22Rv1 (cell line): ENCODE results near the gene TRIM9.

Experiments used
- H3K27ac ChIP-seq: fragments of 450-650 bp; 2 replicates; pipeline ENCODE4 v1.5.1; 2017
- CTCF ChIP-seq: fragments of 450-650 bp; IDR thresholded peaks from 2 replicates; pipeline ENCODE4 v1.5.1; 2017; ENCODE audit warnings: mild to moderate bottlenecking
- ZFX ChIP-seq: fragments of 450-650 bp; IDR thresholded peaks from 2 replicates; pipeline ENCODE4 v1.6.1; 2017; ENCODE audit warnings: antibody characterized with exemption, borderline replicate concordance

Gene TRIM9

GRCh38 chr14:51094901-51095853 lies at the start of gene TRIM9:
TRIM9 (minus strand) TSS chr14:51095105; CDS start chr14:51094939, 166 bp downstream.
- no peak for TF ChIP-seq ZFX
- TF ChIP-seq CTCF, result no peak
- H3K27ac ChIP-seq, result peak within 1 kb of the TSS; percentile 60

GRCh38 chr14:51140856-51141255 lies 46.0 kb upstream of the TRIM9 start:
- TF ChIP-seq ZFX (no peak), CTCF (no peak)
- H3K27ac ChIP-seq, result no peak overlapping the region

GRCh38 chr14:51140338-51140737 lies 45.4 kb upstream of the TRIM9 start:
- no peak overlapping the region for H3K27ac ChIP-seq
- TF ChIP-seq ZFX, result no peak
- no peak for TF ChIP-seq CTCF

GRCh38 chr14:51139121-51139681 lies 44.3 kb upstream of the TRIM9 start:
- H3K27ac ChIP-seq, result no peak overlapping the region

GRCh38 chr14:51138404-51139103 lies 43.6 kb upstream of the TRIM9 start:
- H3K27ac ChIP-seq, result no peak overlapping the region
- no peak for TF ChIP-seq ZFX
- no peak for TF ChIP-seq CTCF

More at GRCh38 chr14:51139121-51139681, 44.3 kb upstream of the TRIM9 start:
- no peak for TF ChIP-seq ZFX
- no peak for TF ChIP-seq CTCF

- TF ChIP-seq ZFX, result no peak
- no peak overlapping the region for H3K27ac ChIP-seq
These were observed 36.6 kb upstream of the TRIM9 start for GRCh38 chr14:51131516-51131915.

- no peak for TF ChIP-seq ZFX
- 0 out of 2 replicates have a peak, but pooled peaks have one; percentile 9 for TF ChIP-seq CTCF
- H3K27ac ChIP-seq, result no peak overlapping the region
These were observed 34.2 kb upstream of the TRIM9 start for GRCh38 chr14:51129130-51129529.
